ENCODE results near the gene DNAJC30.
"Not testable (repeated sequence)": the region's sequence is repeated elsewhere in the genome, so short reads cannot be mapped to it uniquely, and the experiment has no call there.

The DNAJC30 gene

GRCh38 chr7:73682745-73683055 is 553 bp downstream of the DNAJC30 start:
- TF ChIP-seq ARNT (IDR thresholded peaks at IDR 0.05): no peak
- TF ChIP-seq PKNOX1 (IDR thresholded peaks at IDR 0.05): no peak
- no peak for TF ChIP-seq L3MBTL2 (conservative IDR thresholded peaks at IDR 0.05)
- TF ChIP-seq CTBP1 (IDR thresholded peaks at IDR 0.05; ENCODE audit: borderline replicate concordance): no peak
- TF ChIP-seq TARDBP (IDR thresholded peaks at IDR 0.05): no peak
- TF ChIP-seq FOXK2 (IDR thresholded peaks at IDR 0.05): no peak
- CTCF ChIA-PET: no interaction called here
- POLR2A ChIA-PET: no interaction called here
- no peak for DNase-seq (ENCODE audit: extremely low spot score)

- TF ChIP-seq FOXA1 (IDR thresholded peaks at IDR 0.05) (no peak), FOXM1 (IDR thresholded peaks at IDR 0.05; ENCODE audit: borderline replicate concordance) (no peak), BHLHE40 (IDR thresholded peaks at IDR 0.05; ENCODE audit: borderline replicate concordance) (no peak), NFRKB (IDR thresholded peaks at IDR 0.05) (no peak), L3MBTL2 (conservative IDR thresholded peaks at IDR 0.05) (no peak), HDGF (IDR thresholded peaks at IDR 0.05; ENCODE audit: borderline replicate concordance) (no peak), SUZ12 (IDR thresholded peaks at IDR 0.05) (no peak), ELF4 (IDR thresholded peaks at IDR 0.05) (no peak)
- ChIA-PET CTCF (no interaction called here), POLR2A (interaction anchor here (0.5 kb wide), 1 partner anchor 90 kb away, joined by 3 read pairs; no protein-coding TSS in a partner anchor)
- no peak for DNase-seq (ENCODE audit: extremely low spot score)
Measured at GRCh38 chr7:73681031-73681430, 2.2 kb downstream of the DNAJC30 start.

- CTCF ChIA-PET: no interaction called here
- POLR2A ChIA-PET: no interaction called here
- TF ChIP-seq NFRKB (IDR thresholded peaks at IDR 0.05) (no peak), ZNF384 (IDR thresholded peaks at IDR 0.05) (no peak)
- DNase-seq (ENCODE audit: extremely low spot score): no peak
Measured at GRCh38 chr7:73680501-73680900, 2.8 kb downstream of the DNAJC30 start.

- ChIA-PET POLR2A (no interaction called here), CTCF (no interaction called here)
- no peak for DNase-seq (ENCODE audit: extremely low spot score)
- TF ChIP-seq BHLHE40 (IDR thresholded peaks at IDR 0.05; ENCODE audit: borderline replicate concordance): no peak
- TF ChIP-seq ARNT (IDR thresholded peaks at IDR 0.05): no peak
- no peak for TF ChIP-seq ELF4 (IDR thresholded peaks at IDR 0.05)
- TF ChIP-seq FOXK2 (IDR thresholded peaks at IDR 0.05): no peak
- TF ChIP-seq L3MBTL2 (conservative IDR thresholded peaks at IDR 0.05): no peak
- TF ChIP-seq FOXM1 (IDR thresholded peaks at IDR 0.05; ENCODE audit: borderline replicate concordance): no peak
- TF ChIP-seq HDGF (IDR thresholded peaks at IDR 0.05; ENCODE audit: borderline replicate concordance): no peak
Measured at GRCh38 chr7:73679709-73680108, 3.5 kb downstream of the DNAJC30 start.

- ChIA-PET POLR2A (no interaction called here), CTCF (no interaction called here)
Measured at GRCh38 chr7:73678862-73679261, 4.4 kb downstream of the DNAJC30 start.

GRCh38 chr7:73676062-73676461 is 7.2 kb downstream of the DNAJC30 start:
- POLR2A ChIA-PET: interaction anchor here (1.5 kb wide), 1 partner anchor 29 kb away, joined by 3 read pairs; no protein-coding TSS in a partner anchor
- CTCF ChIA-PET; DNase-seq (ENCODE audit: extremely low spot score): not testable (repeated sequence)

More at GRCh38 chr7:73678862-73679261, 4.4 kb downstream of the DNAJC30 start:
- TF ChIP-seq PKNOX1 (IDR thresholded peaks at IDR 0.05) (no peak), NFRKB (IDR thresholded peaks at IDR 0.05) (no peak), BHLHE40 (IDR thresholded peaks at IDR 0.05; ENCODE audit: borderline replicate concordance) (no peak), L3MBTL2 (conservative IDR thresholded peaks at IDR 0.05) (no peak), FOXA1 (IDR thresholded peaks at IDR 0.05) (no peak), TARDBP (IDR thresholded peaks at IDR 0.05) (no peak), SP1 (IDR thresholded peaks at IDR 0.05) (no peak)
- DNase-seq (ENCODE audit: extremely low spot score): no peak

GRCh38 chr7:73674468-73675124 is 8.7 kb downstream of the DNAJC30 start:
- ChIA-PET POLR2A (interaction anchor here (1.0 to 1.5 kb wide), 2 partner anchors 9 to 28 kb away, joined by 3 read pairs; partner anchors contain the start of genes BUD23 and DNAJC30), CTCF (no interaction called here)
- no peak for TF ChIP-seq FOXA1 (IDR thresholded peaks at IDR 0.05)
- no peak for TF ChIP-seq ELF4 (IDR thresholded peaks at IDR 0.05)
- TF ChIP-seq ARNT (IDR thresholded peaks at IDR 0.05): no peak
- no peak for TF ChIP-seq CTBP1 (IDR thresholded peaks at IDR 0.05; ENCODE audit: borderline replicate concordance)
- no peak for TF ChIP-seq FOXK2 (IDR thresholded peaks at IDR 0.05)
- TF ChIP-seq FOXM1 (IDR thresholded peaks at IDR 0.05; ENCODE audit: borderline replicate concordance): no peak
- no peak for TF ChIP-seq ZNF384 (IDR thresholded peaks at IDR 0.05)
- no peak for TF ChIP-seq TARDBP (IDR thresholded peaks at IDR 0.05)
- no peak for TF ChIP-seq NFRKB (IDR thresholded peaks at IDR 0.05)
- TF ChIP-seq SUZ12 (IDR thresholded peaks at IDR 0.05): no peak
- no peak for TF ChIP-seq HDGF (IDR thresholded peaks at IDR 0.05; ENCODE audit: borderline replicate concordance)
- TF ChIP-seq SP1 (IDR thresholded peaks at IDR 0.05): no peak
- TF ChIP-seq BHLHE40 (IDR thresholded peaks at IDR 0.05; ENCODE audit: borderline replicate concordance): no peak
- TF ChIP-seq L3MBTL2 (conservative IDR thresholded peaks at IDR 0.05): no peak
- no peak for TF ChIP-seq LEF1 (IDR thresholded peaks at IDR 0.05; ENCODE audit: borderline replicate concordance)
- TF ChIP-seq PKNOX1 (IDR thresholded peaks at IDR 0.05): no peak
- DNase-seq (ENCODE audit: extremely low spot score): no peak

All from HEK293T (cell line).